Measurements from ENCODE around the gene ERRFI1.

The ERRFI1 gene

DNA sequence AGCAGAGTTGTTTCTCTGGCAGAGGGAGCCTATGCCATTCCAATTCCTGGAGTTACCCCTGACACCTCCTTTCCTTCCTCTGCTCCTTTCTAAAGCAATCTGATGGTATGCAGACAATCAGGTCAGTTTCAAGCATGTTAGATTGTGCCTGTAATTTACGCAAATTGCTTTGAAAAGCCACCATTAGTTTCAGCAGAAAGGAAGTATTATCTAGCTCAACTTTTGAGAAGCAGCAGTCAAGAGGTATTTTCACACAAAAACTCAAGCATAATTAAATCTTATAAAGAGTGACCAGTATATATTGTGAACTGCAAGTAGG, 2.2 kb downstream of the ERRFI1 start:
- DNase-seq (ENCODE audit: low read depth in 2 of 2): peak in 1 of 2 donors; percentile 15
- peak overlapping the region; percentile 65 to 84 for H3K4me3 ChIP-seq (replicated peaks in 1 of 2; ENCODE audit: low read depth in 2 of 2, low read length in 2 of 2)
- TF ChIP-seq, protein P1, sequence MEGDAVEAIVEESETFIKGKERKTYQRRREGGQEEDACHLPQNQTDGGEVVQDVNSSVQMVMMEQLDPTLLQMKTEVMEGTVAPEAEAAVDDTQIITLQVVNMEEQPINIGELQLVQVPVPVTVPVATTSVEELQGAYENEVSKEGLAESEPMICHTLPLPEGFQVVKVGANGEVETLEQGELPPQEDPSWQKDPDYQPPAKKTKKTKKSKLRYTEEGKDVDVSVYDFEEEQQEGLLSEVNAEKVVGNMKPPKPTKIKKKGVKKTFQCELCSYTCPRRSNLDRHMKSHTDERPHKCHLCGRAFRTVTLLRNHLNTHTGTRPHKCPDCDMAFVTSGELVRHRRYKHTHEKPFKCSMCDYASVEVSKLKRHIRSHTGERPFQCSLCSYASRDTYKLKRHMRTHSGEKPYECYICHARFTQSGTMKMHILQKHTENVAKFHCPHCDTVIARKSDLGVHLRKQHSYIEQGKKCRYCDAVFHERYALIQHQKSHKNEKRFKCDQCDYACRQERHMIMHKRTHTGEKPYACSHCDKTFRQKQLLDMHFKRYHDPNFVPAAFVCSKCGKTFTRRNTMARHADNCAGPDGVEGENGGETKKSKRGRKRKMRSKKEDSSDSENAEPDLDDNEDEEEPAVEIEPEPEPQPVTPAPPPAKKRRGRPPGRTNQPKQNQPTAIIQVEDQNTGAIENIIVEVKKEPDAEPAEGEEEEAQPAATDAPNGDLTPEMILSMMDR (IDR thresholded peaks at IDR 0.05; ENCODE audit: low read depth, low read length): no peak

DNA sequence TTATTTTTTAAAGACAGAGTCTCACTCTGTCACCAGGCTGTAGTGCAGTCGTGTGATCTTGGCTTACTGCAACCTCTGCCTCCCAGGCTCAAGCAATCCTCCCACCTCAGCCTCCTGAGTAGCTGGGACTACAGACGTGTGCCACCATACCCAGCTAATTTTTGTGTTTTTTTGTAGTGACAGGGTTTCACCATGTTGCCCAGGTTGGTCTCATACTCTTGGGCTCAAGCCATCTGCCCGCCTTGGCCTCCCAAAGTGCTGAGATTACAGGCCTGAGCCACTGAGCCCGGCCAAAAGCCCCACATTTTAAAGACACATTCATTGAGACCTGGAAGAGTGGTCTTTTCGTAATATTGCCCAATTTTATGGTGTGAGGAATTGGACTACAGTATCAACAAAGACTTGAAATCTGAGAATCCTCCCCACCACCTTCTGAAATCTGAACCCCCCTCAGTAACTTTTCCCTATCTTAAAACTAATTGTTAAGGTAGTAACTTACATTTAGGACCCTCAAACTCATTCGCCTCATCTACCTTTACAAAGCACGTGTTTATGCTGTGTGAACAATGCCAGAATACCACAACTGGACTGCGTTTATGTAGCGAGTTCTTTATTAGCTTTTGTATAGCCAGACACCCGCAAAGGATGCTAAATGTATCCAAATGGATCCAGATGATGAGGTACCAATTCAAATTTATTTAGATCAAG, 2.7 kb downstream of the ERRFI1 start:
- TF ChIP-seq, protein P1 (IDR thresholded peaks at IDR 0.05; ENCODE audit: low read depth, low read length): no peak
- peak in 1 of 2 donors; percentile 15 for DNase-seq (ENCODE audit: low read depth in 2 of 2)
- peak overlapping the region; percentile 65 to 84 for H3K4me3 ChIP-seq (replicated peaks in 1 of 2; ENCODE audit: low read depth in 2 of 2, low read length in 2 of 2)

DNA sequence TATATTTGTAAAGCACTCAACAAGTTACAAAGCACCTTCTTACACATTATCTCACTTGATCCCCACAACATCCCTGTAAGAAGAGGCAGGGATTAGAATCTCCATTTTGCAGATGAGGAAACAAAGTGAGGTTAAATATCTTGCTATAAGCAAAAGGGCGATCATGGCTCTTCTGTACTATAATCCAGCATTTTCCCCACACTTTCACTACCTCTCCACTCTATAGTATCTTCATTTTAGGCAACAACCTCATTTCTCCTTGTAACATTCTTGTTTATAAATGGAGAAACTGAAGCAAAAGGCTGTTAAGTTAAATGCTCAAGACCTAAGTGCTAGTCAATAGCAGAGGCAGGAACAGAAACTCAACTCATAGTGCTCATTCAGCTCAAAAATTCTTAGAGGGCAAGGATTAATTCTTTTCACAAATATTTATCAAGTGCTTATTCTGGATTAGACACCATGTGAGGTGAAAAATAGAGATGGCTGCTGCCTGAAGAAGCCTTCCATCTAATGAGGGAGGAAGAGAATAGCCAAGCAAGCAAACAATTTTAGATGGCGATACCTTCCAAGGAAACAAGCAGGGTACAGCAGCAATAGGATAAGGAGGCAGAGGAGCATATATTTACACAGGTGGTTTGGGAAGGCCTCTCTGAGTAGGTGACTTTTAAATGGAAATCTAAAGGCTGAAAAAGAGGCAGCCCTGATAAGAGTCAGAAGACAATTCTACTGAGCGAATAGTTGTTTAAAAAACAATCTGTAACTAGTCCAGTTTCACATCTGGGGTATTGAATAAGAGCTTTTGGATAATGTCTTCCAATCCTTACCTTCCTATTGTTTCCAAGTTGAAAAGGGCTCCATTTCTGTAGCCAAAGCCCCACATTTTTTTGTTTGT, 3.5 kb downstream of the ERRFI1 start:
- TF ChIP-seq, protein P1 (IDR thresholded peaks at IDR 0.05; ENCODE audit: low read depth, low read length): no peak
- peak; percentile 22 to 35 for DNase-seq (ENCODE audit: low read depth in 2 of 2)
- H3K4me3 ChIP-seq (replicated peaks in 1 of 2; ENCODE audit: low read depth in 2 of 2, low read length in 2 of 2): peak overlapping the region; percentile 65 to 84

DNA sequence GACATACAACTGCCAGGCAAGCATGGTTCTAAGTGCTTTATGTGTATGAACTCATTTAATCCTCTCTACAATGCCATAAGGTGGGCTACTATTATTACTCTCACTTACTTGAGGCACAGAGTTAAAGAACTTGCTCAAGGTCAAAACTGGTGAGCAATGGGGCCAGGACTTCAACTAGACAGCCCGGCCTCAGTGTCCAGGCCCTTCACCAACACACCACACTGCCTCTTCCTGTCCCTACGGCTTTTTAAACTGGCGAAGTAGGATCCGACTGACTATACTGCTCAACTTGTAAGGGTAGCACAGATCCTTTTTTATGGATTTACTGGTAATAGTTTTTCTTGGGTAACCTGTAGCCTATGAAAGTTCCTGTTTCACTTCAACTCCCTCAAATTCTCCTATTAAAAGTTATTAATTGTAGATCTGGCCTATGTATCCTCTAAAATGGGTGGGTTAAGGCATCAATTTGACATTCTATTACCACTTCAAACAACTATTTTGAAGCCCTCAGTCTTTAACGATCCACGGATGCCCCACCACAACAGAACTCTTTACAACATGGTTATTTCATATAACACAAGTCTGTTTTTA, 4.3 kb downstream of the ERRFI1 start:
- TF ChIP-seq, protein P1 (IDR thresholded peaks at IDR 0.05; ENCODE audit: low read depth, low read length): no peak
- DNase-seq (ENCODE audit: low read depth in 2 of 2): peak; percentile 35 to 39
- H3K4me3 ChIP-seq (replicated peaks in 1 of 2; ENCODE audit: low read depth in 2 of 2, low read length in 2 of 2): peak overlapping the region; percentile 0 to 84

DNA sequence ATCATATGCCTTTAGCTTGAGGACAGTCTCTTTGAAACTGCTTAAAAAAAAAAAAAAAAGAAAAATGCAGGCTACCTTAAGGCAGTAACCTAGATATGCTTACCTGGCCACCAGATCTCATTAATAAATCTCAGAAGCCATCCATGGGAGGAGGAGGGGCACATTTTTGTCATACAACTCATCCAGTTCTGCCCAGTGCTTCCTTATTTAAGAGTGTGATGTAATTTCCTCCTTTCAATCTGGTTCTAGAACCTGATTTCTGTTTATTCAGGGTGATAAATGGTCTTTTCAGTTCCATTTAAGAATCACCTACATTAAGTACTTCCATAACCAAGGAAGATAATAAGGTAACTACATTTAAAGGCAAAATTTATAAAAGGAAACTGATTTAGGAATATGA, 6.1 kb downstream of the ERRFI1 start:
- TF ChIP-seq, protein P1 (IDR thresholded peaks at IDR 0.05; ENCODE audit: low read depth, low read length): no peak
- DNase-seq (ENCODE audit: low read depth in 2 of 2): peak; percentile 54 to 73
- no peak overlapping the region for H3K4me3 ChIP-seq (replicated peaks in 1 of 2; ENCODE audit: low read depth in 2 of 2, low read length in 2 of 2)

DNA sequence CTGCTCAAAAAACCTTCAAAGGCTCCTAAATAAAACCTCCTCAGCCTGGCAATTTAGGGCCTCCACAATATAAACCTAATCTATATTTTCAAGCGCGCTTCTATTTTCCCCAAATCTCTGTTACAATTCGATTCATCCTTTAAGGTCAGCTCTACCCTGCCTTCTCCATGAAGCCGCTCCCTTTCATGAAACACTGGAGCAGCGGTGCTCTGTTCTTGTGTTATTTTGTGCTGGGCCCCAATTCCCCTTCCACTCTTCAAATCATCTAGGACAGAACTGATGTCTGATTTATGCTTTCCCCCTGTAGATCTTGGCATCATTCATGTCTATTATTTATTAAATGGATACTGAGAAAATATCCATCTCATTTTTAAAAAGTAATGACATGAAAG, 6.9 kb downstream of the ERRFI1 start:
- no peak overlapping the region for H3K4me3 ChIP-seq (replicated peaks in 1 of 2; ENCODE audit: low read depth in 2 of 2, low read length in 2 of 2)
- TF ChIP-seq, protein P1 (IDR thresholded peaks at IDR 0.05; ENCODE audit: low read depth, low read length): no peak
- peak in 1 of 2 donors; percentile 29 for DNase-seq (ENCODE audit: low read depth in 2 of 2)
